Fibroblast of the aortic adventitia (primary cell): ENCODE results near the gene DLX3. TPM values are rescaled to one million over a fixed set of nuclear protein-coding genes. Genes with fewer than 3 reads are reported as not detected.

Source experiments
- DNase-seq: peaks from one replicate; pipeline ENCODE4 v3.0.0-alpha.2; 2010; ENCODE audit warnings: low read depth
- H3K4me3 ChIP-seq: 2 replicates; pipeline ENCODE4 v1.5.1; 2011; ENCODE audit warnings: low read depth, mild to moderate bottlenecking, control low read depth, low read length, moderate library complexity
- CTCF ChIP-seq: IDR thresholded peaks from 2 replicates; pipeline ENCODE4 v1.5.1; 2011; ENCODE audit warnings: mild to moderate bottlenecking, low read length, control low read depth, inconsistent platforms; ENCODE audit not compliant: insufficient read depth
- total RNA-seq: library from RNA; depleted of rRNA; stranded (reverse); fragments of >200 nt; gene quantifications from 2 replicates; pipeline ENCODE4 v1.2.3, GENCODE V29; 2012; ENCODE audit warnings: low replicate concordance

DLX3 gene
- total RNA-seq, 1 donor, result not detected

- no peak for TF ChIP-seq CTCF
- no peak for DNase-seq
- H3K4me3 ChIP-seq, result no peak overlapping the region
Measured at GRCh38 chr17:50014471-50015088, 19.6 kb upstream of the DLX3 start.

GRCh38 chr17:50013079-50013478 is 18.1 kb upstream of the DLX3 start:
- TF ChIP-seq CTCF, result no peak
- H3K4me3 ChIP-seq, result no peak overlapping the region
- no peak for DNase-seq

- no peak overlapping the region for H3K4me3 ChIP-seq
- no peak for DNase-seq
- no peak for TF ChIP-seq CTCF
Measured at GRCh38 chr17:50009282-50009681, 14.3 kb upstream of the DLX3 start.

GRCh38 chr17:50003911-50004310 is 8.9 kb upstream of the DLX3 start:
- no peak for TF ChIP-seq CTCF
- DNase-seq, result no peak
- H3K4me3 ChIP-seq, result no peak overlapping the region

- DNase-seq, result no peak
- no peak for TF ChIP-seq CTCF
- no peak overlapping the region for H3K4me3 ChIP-seq
Measured at GRCh38 chr17:49998836-49999511, 4.0 kb upstream of the DLX3 start.

- peak; percentile 87 for DNase-seq
- peak; percentile 89 for TF ChIP-seq CTCF
- no peak overlapping the region for H3K4me3 ChIP-seq
Measured at GRCh38 chr17:49997773-49998703, 3.0 kb upstream of the DLX3 start.
